M059J (cell line): ENCODE data around the gene NUDT8. TPM values are rescaled to one million over a fixed set of nuclear protein-coding genes. Genes with fewer than 3 reads are reported as not detected.
"Not testable (repeated sequence)": the region's sequence is repeated elsewhere in the genome, so short reads cannot be mapped to it uniquely, and the experiment has no call there.

Source experiments
- DNase-seq: peaks from one replicate; pipeline ENCODE4 v3.0.0-alpha.2; 2012; ENCODE audit warnings: low read depth
- total RNA-seq: library from RNA; depleted of rRNA; stranded (reverse); fragments of >200 nt; shearing (Covaris generic); gene quantifications from 2 replicates; pipeline ENCODE4 v1.2.3, GENCODE V29; 2014

Gene NUDT8
- total RNA-seq, 1 experiment from 2014 or later: 5.7 TPM

GRCh38 chr11:67642173-67643120 is 12.7 kb upstream of the NUDT8 start:
- no peak for DNase-seq

- no peak for DNase-seq
Observed at GRCh38 chr11:67641338-67642172, 11.8 kb upstream of the NUDT8 start.

- no peak for DNase-seq
Observed at GRCh38 chr11:67640758-67641337, 11.1 kb upstream of the NUDT8 start.

GRCh38 chr11:67640021-67640757 is 10.5 kb upstream of the NUDT8 start:
- peak; percentile 52 for DNase-seq

GRCh38 chr11:67639438-67639859 is 9.7 kb upstream of the NUDT8 start, which contains the start of gene TBX10:
Gene TBX10, minus strand, starts transcription at chr11:67639763. Its CDS starts 291 bp downstream, at chr11:67639472.
- no peak for DNase-seq

GRCh38 chr11:67638535-67639437 is 9.0 kb upstream of the NUDT8 start:
- no peak for DNase-seq

- not testable (repeated sequence) for DNase-seq
Observed at GRCh38 chr11:67637441-67637840, 7.7 kb upstream of the NUDT8 start.

GRCh38 chr11:67636962-67637361 is 7.2 kb upstream of the NUDT8 start:
- no peak for DNase-seq

- DNase-seq: no peak
Observed at GRCh38 chr11:67635231-67635521, 5.4 kb upstream of the NUDT8 start.

- DNase-seq: no peak
Observed at GRCh38 chr11:67634366-67635230, 4.9 kb upstream of the NUDT8 start.

- no peak for DNase-seq
Observed at GRCh38 chr11:67633758-67634365, 4.1 kb upstream of the NUDT8 start.

- DNase-seq: no peak
Observed at GRCh38 chr11:67632982-67633755, 3.4 kb upstream of the NUDT8 start.

GRCh38 chr11:67632175-67632981 is 2.6 kb upstream of the NUDT8 start:
- no peak for DNase-seq

GRCh38 chr11:67631853-67632174 is 2.1 kb upstream of the NUDT8 start:
- no peak for DNase-seq

- DNase-seq: no peak
Observed at GRCh38 chr11:67631411-67631810, 1.7 kb upstream of the NUDT8 start.

- DNase-seq: no peak
Observed at GRCh38 chr11:67630943-67631331, 1.2 kb upstream of the NUDT8 start.

- peak; percentile 95 for DNase-seq
Observed at GRCh38 chr11:67630228-67630942, 648 bp upstream of the NUDT8 start.
